IMR-90 (cell line): Measurements from ENCODE around the gene SLC15A3. TPM values are rescaled to one million over a fixed set of nuclear protein-coding genes. Genes with fewer than 3 reads are reported as not detected.
A peak's percentile ranks its signal among the peaks of the same experiment; 100 is the strongest.

Experiments
- ATAC-seq: fragments of 200-7000 bp; cut with Tn5 transposase; 2 replicates; pipeline ENCODE4 v1.9.1; 2020; ENCODE audit warnings: low read depth, mild to moderate bottlenecking, moderate library complexity
- BruUV-seq: library from RNA; stranded (reverse); fragments of 400-500 nt; replicated peaks from 2 replicates; lab custom pipeline; 2021; lab: Mats Ljungman, UMichigan
- CTCF ChIA-PET: fragments of 300-600 bp; formaldehyde crosslinking; extraction: SDS; loops from one replicate; lab custom pipeline; 2021; ENCODE audit warnings: antibody characterized with exemption; lab: Yijun Ruan, JAX
- POLR2A ChIA-PET: fragments of 300-600 bp; sonication (Branson Sonifier 250); formaldehyde crosslinking; loops from one replicate; lab custom pipeline; 2022; ENCODE audit warnings: antibody characterized with exemption; ENCODE audit not compliant: unreplicated experiment; lab: Charles Lee
- DNase-seq: peaks from one replicate; pipeline ENCODE4 v3.0.0; 2013
- H2AFZ ChIP-seq: replicated peaks from 2 replicates; pipeline ENCODE3; 2013; ENCODE audit warnings: low read length, mild to moderate bottlenecking; ENCODE audit not compliant: poor library complexity
- H2AK5ac ChIP-seq: 2 replicates; pipeline ENCODE4 v1.6.1; 2013; ENCODE audit warnings: low read depth, low read length, inconsistent platforms
- H2AK9ac ChIP-seq: replicated peaks from 2 replicates; pipeline ENCODE3; 2013; ENCODE audit warnings: mild to moderate bottlenecking, low read depth, low read length, moderate library complexity; ENCODE audit not compliant: poor library complexity
- H2BK120ac ChIP-seq: 2 replicates; pipeline ENCODE4 v1.6.1; 2013; ENCODE audit warnings: low read depth, low read length, inconsistent platforms
- H2BK15ac ChIP-seq: 3 replicates; pipeline ENCODE4 v1.6.1; 2013; ENCODE audit warnings: low read depth, low read length, inconsistent platforms
- H2BK20ac ChIP-seq: 2 replicates; pipeline ENCODE4 v1.6.1; 2013; ENCODE audit warnings: low read depth, mild to moderate bottlenecking, inconsistent platforms, low read length, moderate library complexity
- H2BK5ac ChIP-seq: 2 replicates; pipeline ENCODE4 v1.6.1; 2013; ENCODE audit warnings: mild to moderate bottlenecking, low read depth, low read length, inconsistent platforms; ENCODE audit not compliant: poor library complexity, severe bottlenecking
- H3K14ac ChIP-seq: replicated peaks from 2 replicates; pipeline ENCODE4 v1.6.1; 2013; ENCODE audit warnings: low read depth, low read length, inconsistent platforms
- H3K18ac ChIP-seq: 2 replicates; pipeline ENCODE4 v1.6.1; 2013; ENCODE audit warnings: low read depth, low read length, control low read depth
- H3K23ac ChIP-seq: 2 replicates; pipeline ENCODE4 v1.6.1; 2013; ENCODE audit warnings: low read depth, low read length, inconsistent platforms
- H3K27ac ChIP-seq: 2 replicates; pipeline ENCODE4 v1.5.1; 2013; ENCODE audit warnings: mild to moderate bottlenecking, control low read depth, low read length; ENCODE audit not compliant: insufficient read depth
- H3K27me3 ChIP-seq: 2 replicates; pipeline ENCODE4 v1.6.1; 2013; ENCODE audit warnings: low read length; ENCODE audit not compliant: control insufficient read depth, insufficient read depth
- H3K36me3 ChIP-seq: 2 replicates; pipeline ENCODE4 v1.6.1; 2013; ENCODE audit warnings: low read length, mixed read lengths; ENCODE audit not compliant: control insufficient read depth, insufficient read depth
- H3K4ac ChIP-seq: 2 replicates; pipeline ENCODE4 v1.6.1; 2013; ENCODE audit warnings: low read depth, low read length, inconsistent platforms
- H3K4me1 ChIP-seq: 2 replicates; pipeline ENCODE4 v1.6.1; 2013; ENCODE audit warnings: low read length, mixed read lengths; ENCODE audit not compliant: control insufficient read depth, insufficient read depth
- H3K4me2 ChIP-seq: 2 replicates; pipeline ENCODE4 v1.6.1; 2013; ENCODE audit warnings: low read depth, mild to moderate bottlenecking, control low read depth, low read length, moderate library complexity
- H3K4me3 ChIP-seq: 2 replicates; pipeline ENCODE4 v1.5.1; 2013; ENCODE audit warnings: low read depth, mild to moderate bottlenecking, control low read depth, low read length, moderate library complexity; ENCODE audit not compliant: insufficient read depth
- H3K56ac ChIP-seq: 2 replicates; pipeline ENCODE4 v1.6.1; 2013; ENCODE audit warnings: low read length, inconsistent platforms; ENCODE audit not compliant: insufficient read depth; ENCODE audit errors: extremely low read depth
- H3K79me1 ChIP-seq, 2 experiments: 2 replicates each; pipeline ENCODE4 v1.6.1; 2013; ENCODE audit warnings: low read length in 2 of 2, inconsistent platforms in 1 of 2, low read depth in 1 of 2
- H3K9ac ChIP-seq: 2 replicates; pipeline ENCODE4 v1.6.1; 2013; ENCODE audit warnings: low read depth, low read length, control low read depth
- H3K9me1 ChIP-seq: 2 replicates; pipeline ENCODE4 v1.6.1; 2013; ENCODE audit warnings: low read length, inconsistent platforms; ENCODE audit not compliant: insufficient read depth
- H3K9me3 ChIP-seq: 2 replicates; pipeline ENCODE4 v1.6.1; 2013; ENCODE audit warnings: low read length; ENCODE audit not compliant: control insufficient read depth, insufficient read depth
- H4K20me1 ChIP-seq: 2 replicates; pipeline ENCODE4 v1.6.1; 2013; ENCODE audit warnings: low read length, inconsistent platforms; ENCODE audit not compliant: insufficient read depth
- H4K5ac ChIP-seq: 2 replicates; pipeline ENCODE4 v1.6.1; 2013; ENCODE audit warnings: mild to moderate bottlenecking, low read depth, low read length, control low read depth
- H4K8ac ChIP-seq, 2 experiments: 2 replicates each; pipeline ENCODE4 v1.6.1; 2013; ENCODE audit warnings: low read depth in 2 of 2, low read length in 2 of 2, control low read depth in 1 of 2, inconsistent platforms in 1 of 2
- H4K91ac ChIP-seq: 2 replicates; pipeline ENCODE4 v1.6.1; 2013; ENCODE audit warnings: low read depth, low read length, inconsistent platforms; ENCODE audit not compliant: insufficient read depth
- MXI1 ChIP-seq: IDR thresholded peaks from 2 replicates; pipeline ENCODE4 v1.6.1; 2012; ENCODE audit warnings: low read depth, mild to moderate bottlenecking, low read length, moderate library complexity, borderline replicate concordance
- NFE2L2 ChIP-seq: fragments of 150-350 bp; IDR thresholded peaks from 2 replicates; pipeline ENCODE4 v1.6.1; 2016; ENCODE audit warnings: low read depth, mild to moderate bottlenecking, low read length
- RCOR1 ChIP-seq: IDR thresholded peaks from 2 replicates; pipeline ENCODE4 v1.6.1; 2012; ENCODE audit warnings: mild to moderate bottlenecking, low read length, improper control_type of control experiment; ENCODE audit not compliant: insufficient replicate concordance
- WGBS, 2 experiments: methylation state at CpG; one replicate each; pipeline versions ENCODE4 v1.1.5 to v1.1.7; 2013; ENCODE audit warnings: missing lambda C conversion rate in 2 of 2; ENCODE audit not compliant: insufficient read length in 1 of 2; ENCODE audit errors: extremely low coverage in 2 of 2; 5-methylcytosine and 5-hydroxymethylcytosine counted together
- dilution Hi-C: fragments of 300-500 bp; cut with HindIII; formaldehyde crosslinking; loops from one replicate; pipeline ENCODE4 v1.14.3; 2018; ENCODE audit warnings: low sequenced_read_pairs; ENCODE audit not compliant: unreplicated experiment
- in situ Hi-C: fragments of 300-500 bp; cut with MboI; formaldehyde crosslinking; loops from 3 replicates; pipeline ENCODE4 v1.14.3; 2019; ENCODE audit warnings: low sequenced_read_pairs, inconsistent platforms, mixed read lengths
- intact Hi-C: fragments of 100-400 bp; cut with micrococcal nuclease; formaldehyde crosslinking; loops from 2 replicates; pipeline ENCODE4 v1.10.0; 2022
- polyA plus RNA-seq, 3 experiments: library from polyadenylated mRNA; depleted of rRNA; stranded (reverse); fragments of >200 nt; gene quantifications; 2 replicates each; pipeline ENCODE4 v1.2.3, GENCODE V29; 2012; ENCODE audit warnings: low replicate concordance in 1 of 3
- total RNA-seq: library from RNA; depleted of rRNA; stranded (reverse); fragments of >200 nt; gene quantifications from 2 replicates; pipeline ENCODE4 v1.2.3, GENCODE V29; 2012

Gene SLC15A3
- total and polyA plus RNA-seq, 2 of the 4 experiments (the other 2 are of a cell fraction): 3.2 to 4.4 TPM

- Histone ChIP-seq H2BK15ac (no peak overlapping the region), H3K4me3 (peak overlapping the region; percentile 52), H3K9ac (peak overlapping the region; percentile 95), H3K4ac (peak overlapping the region; percentile 74; the same call in 1 of the 2 replicates), H3K4me1 (peaks cover 7% of the 10 kb centered on the region), H4K8ac (peak overlapping the region; percentile 51 to 100; a peak in 2 of 4 replicates), H3K56ac (peak overlapping the region; percentile 27), H3K23ac (peak overlapping the region; percentile 50), H3K27me3 (peaks cover 6% of the 10 kb centered on the region; the same call in 1 of the 2 replicates), H2AK5ac (0 out of 2 replicates have a peak overlapping the region, but pooled peaks have one; percentile 17), H2BK20ac (no peak overlapping the region), H2BK120ac (no peak overlapping the region), H3K36me3 (peaks cover 1% of the 10 kb centered on the region), H3K14ac (0 out of 2 replicates have a peak overlapping the region, but pooled peaks have one; percentile 51), H3K18ac (no peak overlapping the region), H3K9me3 (no peaks in the 10 kb centered on the region), H4K91ac (peak overlapping the region; percentile 7), H4K20me1 (peaks cover 14% of the 10 kb centered on the region; the same call in 1 of the 2 replicates), H3K4me2 (peak overlapping the region; percentile 75), H4K5ac (no peak overlapping the region), H2AFZ (peak overlapping the region; percentile 99), H3K9me1 (peaks cover 17% of the 10 kb centered on the region), H3K27ac (peak overlapping the region; percentile 94), H3K79me1 (peaks cover 22 to 49% of the 10 kb centered on the region in 2 experiments), H2BK5ac (peak overlapping the region; percentile 15), H2AK9ac (peak overlapping the region; percentile 92)
- in situ Hi-C loops: loop anchor here (25.0 kb wide), 1 partner anchor 1327 kb away; no protein-coding TSS in a partner anchor
- intact Hi-C loops: loop anchor here (2.0 kb wide), 1 partner anchor 272 kb away; no protein-coding TSS in a partner anchor
- ChIA-PET CTCF (interaction anchor here (0.7 to 1.6 kb wide), 5 partner anchors 13 to 1743 kb away, joined by 3 to 8 read pairs (median 3); partner anchors contain the start of gene DTX4), POLR2A (interaction anchor here (0.5 kb wide), 1 partner anchor 10 kb away, joined by 3 read pairs; no protein-coding TSS in a partner anchor)
- peak; percentile 25 for ATAC-seq
- no peak for TF ChIP-seq RCOR1
- no peak for TF ChIP-seq NFE2L2
- TF ChIP-seq MXI1: peak; percentile 60; the same call in 1 of the 2 replicates
- peak; percentile 34 for DNase-seq
- dilution Hi-C loops: no loop called here
- no TSS peak for BruUV-seq
- WGBS, 2 experiments: 0% methylated on average over 14 of the region's 31 CpGs; no CpG with 5 or more reads in 1 of the 2 experiments
These were observed 37.2 kb downstream of the SLC15A3 start for GRCh38 chr11:60914633-60915247.
